PC-9 (cell line): ENCODE measurements around the gene PRPS1L1.

Experiments used
- CTCF ChIP-seq: fragments of 200-600 bp; sonication (generic); conservative IDR thresholded peaks from 2 replicates; pipeline ENCODE4 v1.6.1; 2017; ENCODE audit warnings: mixed run types, antibody characterized with exemption, mild to moderate bottlenecking, moderate library complexity
- EZH2 ChIP-seq: fragments of 200-600 bp; sonication (generic); IDR thresholded peaks from 2 replicates; pipeline ENCODE4 v1.8.0; 2017; ENCODE audit warnings: antibody characterized with exemption, low read depth

- no peak for TF ChIP-seq CTCF
- TF ChIP-seq EZH2, result no peak
Measured at GRCh38 chr7:17996040-17996439, 31.6 kb downstream of the PRPS1L1 start.
